ENCODE data around the gene ICAM2. TPM values are rescaled to one million over a fixed set of nuclear protein-coding genes. Genes with fewer than 3 reads are reported as not detected.

The ICAM2 gene
- total RNA-seq, 2 donors from 2014 or later, result 16.2 to 16.3 TPM

- ATAC-seq, result no peak
- H3K4me3 ChIP-seq, result no peak overlapping the region
- H3K36me3 ChIP-seq (replicated peaks in 1 of 2; ENCODE audit: insufficient read depth in 1 of 2, low read depth in 2 of 2), result no peaks in the 10 kb centered on the region
- no peak for TF ChIP-seq CTCF (IDR thresholded peaks at IDR 0.05)
- intact Hi-C loops (cut with DNase I), result no loop called here
- 77 to 79% methylated on average over 10 of the region's 10 CpGs for WGBS, 2 donors
- no peaks in the 10 kb centered on the region for H3K27me3 ChIP-seq
- no peak for DNase-seq
- H3K4me1 ChIP-seq, result no peaks in the 10 kb centered on the region
- H3K9me3 ChIP-seq, result no peaks in the 10 kb centered on the region
- H3K27ac ChIP-seq, result no peak overlapping the region
Observed at GRCh38 chr17:63969278-63969677, 51.2 kb downstream of the ICAM2 start.

DNA sequence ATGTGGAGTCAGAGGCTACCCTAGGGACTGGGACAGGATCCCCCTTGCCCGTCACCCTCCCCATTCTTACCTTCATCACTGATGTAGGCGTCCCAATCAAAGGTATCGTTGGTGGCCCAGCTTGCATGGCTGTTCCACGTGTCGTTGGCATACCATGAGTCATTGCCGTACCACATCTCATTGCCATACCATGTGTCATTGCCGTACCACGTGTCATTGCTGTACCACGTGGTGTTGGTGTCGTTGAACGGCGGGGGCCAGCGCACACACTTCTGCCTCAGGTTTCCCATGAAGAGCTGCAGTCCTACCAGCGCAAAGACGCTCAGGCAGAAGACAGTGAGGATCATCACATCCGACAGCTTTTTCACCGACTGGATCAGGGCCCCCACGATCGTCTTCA lies 52.5 kb downstream of the ICAM2 start:
- H3K9me3 ChIP-seq, result no peaks in the 10 kb centered on the region
- TF ChIP-seq POLR2A (IDR thresholded peaks at IDR 0.05), result no peak
- TF ChIP-seq CTCF (IDR thresholded peaks at IDR 0.05), result no peak
- no peaks in the 10 kb centered on the region for H3K36me3 ChIP-seq (replicated peaks in 1 of 2; ENCODE audit: insufficient read depth in 1 of 2, low read depth in 2 of 2)
- no peak for ATAC-seq
- no peak for DNase-seq
- intact Hi-C loops (cut with DNase I), result no loop called here
- no peaks in the 10 kb centered on the region for H3K4me1 ChIP-seq
- no peaks in the 10 kb centered on the region for H3K27me3 ChIP-seq
- 83 to 84% methylated on average over 18 to 19 of the region's 19 CpGs for WGBS, 2 donors
- H3K27ac ChIP-seq, result no peak overlapping the region
- no peak overlapping the region for H3K4me3 ChIP-seq

DNA sequence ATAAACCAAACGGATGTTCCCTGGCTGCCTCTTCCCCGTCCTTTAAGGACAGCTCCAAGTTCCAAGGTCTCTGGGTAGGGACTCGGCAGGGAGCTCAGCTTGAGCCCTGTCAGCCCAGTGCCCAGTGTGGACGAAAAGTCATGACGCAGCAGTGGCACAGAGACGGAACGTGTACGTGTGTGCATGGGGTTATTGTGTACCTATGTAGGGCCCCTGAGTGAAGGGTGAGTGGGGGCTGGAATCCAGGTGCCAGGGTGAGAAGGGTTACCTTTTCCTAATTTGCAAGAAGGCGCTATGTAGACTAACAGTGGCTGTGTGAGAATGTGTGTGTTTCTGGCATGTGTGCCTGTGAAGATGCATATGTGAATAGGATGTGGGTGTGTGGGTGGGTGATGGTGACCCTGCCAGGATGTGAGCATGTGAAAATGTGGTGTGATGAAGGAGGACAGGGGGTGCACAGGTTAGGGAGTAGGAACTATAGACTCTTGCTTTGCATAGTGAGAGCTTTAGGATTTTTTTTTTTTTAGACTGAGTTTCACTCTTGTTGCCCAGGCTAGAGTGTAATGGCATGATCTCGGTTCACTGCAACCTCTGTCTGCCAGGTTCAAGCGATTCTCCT lies 53.7 kb downstream of the ICAM2 start:
- H3K36me3 ChIP-seq (replicated peaks in 1 of 2; ENCODE audit: insufficient read depth in 1 of 2, low read depth in 2 of 2), result no peaks in the 10 kb centered on the region
- H3K9me3 ChIP-seq, result no peaks in the 10 kb centered on the region
- no peaks in the 10 kb centered on the region for H3K27me3 ChIP-seq
- TF ChIP-seq POLR2A (IDR thresholded peaks at IDR 0.05) (no peak), CTCF (IDR thresholded peaks at IDR 0.05) (no peak)
- ATAC-seq, result no peak
- 62% methylated on average over 11 of the region's 11 CpGs for WGBS, 2 donors
- H3K4me3 ChIP-seq, result no peak overlapping the region
- intact Hi-C loops (cut with DNase I), result no loop called here
- no peak for DNase-seq
- peaks cover 1% of the 10 kb centered on the region for H3K4me1 ChIP-seq
- no peak overlapping the region for H3K27ac ChIP-seq

DNA sequence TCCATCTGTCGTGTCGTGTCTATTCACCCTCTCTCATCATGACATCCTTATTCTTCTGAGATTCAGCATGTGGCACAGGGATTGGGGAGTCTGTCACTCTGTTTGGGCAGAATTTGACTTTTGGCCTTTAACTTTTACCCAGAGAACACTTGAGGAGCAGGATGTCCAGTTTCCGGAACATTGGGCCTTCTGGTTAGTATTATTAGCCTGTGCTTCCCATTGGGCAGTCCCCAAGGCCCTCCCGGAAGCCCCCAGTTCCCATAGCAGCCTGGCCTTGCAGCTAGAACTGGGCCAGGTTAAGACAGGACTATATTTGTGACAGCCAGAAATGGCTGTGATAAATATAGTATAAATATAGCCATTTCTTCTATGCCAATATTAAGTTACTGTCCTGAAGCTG lies 57.3 kb downstream of the ICAM2 start:
- ATAC-seq, result peak; percentile 54
- TF ChIP-seq CTCF (IDR thresholded peaks at IDR 0.05) (no peak), POLR2A (IDR thresholded peaks at IDR 0.05) (no peak)
- no peaks in the 10 kb centered on the region for H3K27me3 ChIP-seq
- H3K27ac ChIP-seq, result peak overlapping the region in 2 of 4 donors; percentile 12 to 40
- H3K4me1 ChIP-seq, result peaks cover 10% of the 10 kb centered on the region
- no peak for DNase-seq
- H3K36me3 ChIP-seq (replicated peaks in 1 of 2; ENCODE audit: insufficient read depth in 1 of 2, low read depth in 2 of 2), result no peaks in the 10 kb centered on the region
- no peaks in the 10 kb centered on the region for H3K9me3 ChIP-seq
- WGBS, 2 donors, result 85 to 92% methylated on average over 3 to 4 of the region's 4 CpGs
- intact Hi-C loops (cut with DNase I), result no loop called here
- H3K4me3 ChIP-seq, result no peak overlapping the region

DNA sequence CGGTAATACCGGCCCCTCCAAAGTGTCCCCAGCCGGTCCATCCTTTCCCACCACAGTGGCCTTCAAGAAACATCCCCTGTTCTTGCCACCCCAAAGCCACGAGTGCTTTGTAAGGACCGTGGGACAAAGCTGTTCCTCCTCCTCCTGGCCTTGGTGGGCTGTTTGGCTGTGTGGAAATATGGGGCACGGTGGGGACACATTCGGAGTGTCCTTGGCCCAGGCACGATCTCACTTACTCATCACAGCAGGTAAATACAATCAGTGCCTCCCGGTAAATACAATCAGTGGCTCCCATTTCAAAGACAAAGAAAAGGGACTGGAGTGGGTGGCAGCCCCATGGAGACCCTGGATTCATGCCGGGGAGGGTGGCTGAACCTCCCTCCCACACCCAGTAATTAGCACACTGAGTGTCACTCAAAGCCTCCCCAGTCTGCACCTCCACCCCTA lies 58.1 kb downstream of the ICAM2 start:
- DNase-seq (no peak), ATAC-seq (no peak)
- Histone ChIP-seq H3K27me3 (no peaks in the 10 kb centered on the region), H3K36me3 (replicated peaks in 1 of 2; ENCODE audit: insufficient read depth in 1 of 2, low read depth in 2 of 2) (no peaks in the 10 kb centered on the region), H3K4me3 (no peak overlapping the region), H3K27ac (peak overlapping the region in 1 of 4 donors; percentile 15), H3K4me1 (peaks cover 10% of the 10 kb centered on the region), H3K9me3 (no peaks in the 10 kb centered on the region)
- TF ChIP-seq POLR2A (IDR thresholded peaks at IDR 0.05) (no peak), CTCF (IDR thresholded peaks at IDR 0.05) (no peak)
- 44 to 69% methylated on average over 8 to 9 of the region's 10 CpGs for WGBS, 2 donors
- intact Hi-C loops (cut with DNase I), result no loop called here
